Lower leg skin (tissue), 3 donors: ENCODE results near the gene DCAF4L1.

Source experiments
- POLR2A ChIP-seq, 2 donors: fragments of 450-650 bp; IDR thresholded peaks; one replicate each; pipeline ENCODE4 v1.6.1; 2016 to 2017; ENCODE audit warnings: antibody characterized with exemption in 2 of 2, mild to moderate bottlenecking in 1 of 2, moderate library complexity in 1 of 2
- TF ChIP-seq, protein P1 (sequence below), 3 donors: fragments of 450-650 bp; IDR thresholded peaks; one replicate each; pipeline ENCODE4 v1.5.1; 2016; ENCODE audit warnings: antibody characterized with exemption in 3 of 3, mild to moderate bottlenecking in 3 of 3, moderate library complexity in 2 of 3

DNA sequence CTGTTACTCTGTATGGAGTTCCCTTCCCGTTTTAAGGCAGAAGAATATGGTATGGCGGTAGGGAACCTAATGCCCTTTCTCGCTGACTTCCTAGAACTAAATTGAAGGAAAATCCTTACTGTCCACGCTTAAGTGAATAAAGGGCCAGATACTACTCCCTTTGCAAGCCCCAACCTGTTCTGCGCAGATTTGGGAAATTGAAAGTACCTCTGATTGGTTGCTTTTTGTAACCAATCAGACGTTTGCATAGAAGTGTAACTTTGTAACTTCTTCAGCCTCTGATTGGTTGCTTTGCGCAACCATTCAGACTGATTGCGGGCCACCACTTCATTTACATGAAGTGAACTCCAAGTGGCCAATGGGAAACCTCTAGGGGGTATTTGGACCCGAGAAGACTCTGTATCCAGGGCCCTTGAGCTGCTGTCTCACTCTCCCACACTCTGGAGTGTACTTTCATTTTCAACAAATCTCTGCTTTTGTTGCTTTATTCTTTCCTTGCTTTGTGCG, 47.5 kb upstream of the DCAF4L1 start:
- TF ChIP-seq, protein P1, sequence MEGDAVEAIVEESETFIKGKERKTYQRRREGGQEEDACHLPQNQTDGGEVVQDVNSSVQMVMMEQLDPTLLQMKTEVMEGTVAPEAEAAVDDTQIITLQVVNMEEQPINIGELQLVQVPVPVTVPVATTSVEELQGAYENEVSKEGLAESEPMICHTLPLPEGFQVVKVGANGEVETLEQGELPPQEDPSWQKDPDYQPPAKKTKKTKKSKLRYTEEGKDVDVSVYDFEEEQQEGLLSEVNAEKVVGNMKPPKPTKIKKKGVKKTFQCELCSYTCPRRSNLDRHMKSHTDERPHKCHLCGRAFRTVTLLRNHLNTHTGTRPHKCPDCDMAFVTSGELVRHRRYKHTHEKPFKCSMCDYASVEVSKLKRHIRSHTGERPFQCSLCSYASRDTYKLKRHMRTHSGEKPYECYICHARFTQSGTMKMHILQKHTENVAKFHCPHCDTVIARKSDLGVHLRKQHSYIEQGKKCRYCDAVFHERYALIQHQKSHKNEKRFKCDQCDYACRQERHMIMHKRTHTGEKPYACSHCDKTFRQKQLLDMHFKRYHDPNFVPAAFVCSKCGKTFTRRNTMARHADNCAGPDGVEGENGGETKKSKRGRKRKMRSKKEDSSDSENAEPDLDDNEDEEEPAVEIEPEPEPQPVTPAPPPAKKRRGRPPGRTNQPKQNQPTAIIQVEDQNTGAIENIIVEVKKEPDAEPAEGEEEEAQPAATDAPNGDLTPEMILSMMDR (IDR thresholded peaks at IDR 0.05) = no peak
- TF ChIP-seq POLR2A (IDR thresholded peaks at IDR 0.05) = no peak
